HG03432 (cell line): Measurements from ENCODE around the gene CCDC85B.
"Not testable (repeated sequence)": the region's sequence is repeated elsewhere in the genome, so short reads cannot be mapped to it uniquely, and the experiment has no call there.

ENCODE experiments used
- ATAC-seq: cut with Tn5 transposase; IDR thresholded peaks from one replicate; pipeline ENCODE4 v1.9.1; 2021; ENCODE audit warnings: mild to moderate bottlenecking, moderate library complexity; ENCODE audit not compliant: unreplicated experiment

CCDC85B gene

GRCh38 chr11:65890324-65891218 lies at the start of gene CCDC85B:
CCDC85B (plus strand) TSS chr11:65890673; CDS start chr11:65890784, 111 bp downstream.
- peak; percentile 51 for ATAC-seq

GRCh38 chr11:65842144-65842543 lies 48.3 kb upstream of the CCDC85B start:
- no peak for ATAC-seq

GRCh38 chr11:65843811-65844210 lies 46.7 kb upstream of the CCDC85B start:
- no peak for ATAC-seq

- ATAC-seq, result no peak
Measured at GRCh38 chr11:65844231-65844872, 46.1 kb upstream of the CCDC85B start.

- ATAC-seq, result no peak
Measured at GRCh38 chr11:65847746-65848145, 42.7 kb upstream of the CCDC85B start.

GRCh38 chr11:65848693-65849092 lies 41.8 kb upstream of the CCDC85B start:
- not testable (repeated sequence) for ATAC-seq

- ATAC-seq, result no peak
Measured at GRCh38 chr11:65849366-65849765, 41.1 kb upstream of the CCDC85B start.

GRCh38 chr11:65849771-65850216 lies 40.7 kb upstream of the CCDC85B start:
- no peak for ATAC-seq

- ATAC-seq, result no peak
Measured at GRCh38 chr11:65850217-65851082, 40.0 kb upstream of the CCDC85B start.

- no peak for ATAC-seq
Measured at GRCh38 chr11:65851083-65851579, 39.3 kb upstream of the CCDC85B start.

GRCh38 chr11:65851811-65852507 lies 38.5 kb upstream of the CCDC85B start:
- no peak for ATAC-seq

- no peak for ATAC-seq
Measured at GRCh38 chr11:65852508-65853245, 37.8 kb upstream of the CCDC85B start.

- ATAC-seq, result no peak
Measured at GRCh38 chr11:65853246-65853979, 37.1 kb upstream of the CCDC85B start.

- no peak for ATAC-seq
Measured at GRCh38 chr11:65854161-65854592, 36.3 kb upstream of the CCDC85B start.

GRCh38 chr11:65854852-65855837 lies 35.3 kb upstream of the CCDC85B start:
- ATAC-seq, result no peak

- ATAC-seq, result no peak
Measured at GRCh38 chr11:65855927-65856363, 34.5 kb upstream of the CCDC85B start.

- ATAC-seq, result peak; percentile 33
Measured at GRCh38 chr11:65856689-65857499, 33.6 kb upstream of the CCDC85B start.
